ENCODE data around the gene PTH2R. TPM values are rescaled to one million over a fixed set of nuclear protein-coding genes. Genes with fewer than 3 reads are reported as not detected.
"Not testable (repeated sequence)": the region's sequence is repeated elsewhere in the genome, so short reads cannot be mapped to it uniquely, and the experiment has no call there.

The PTH2R gene
- polyA plus RNA-seq, 4 donors: 0.04 TPM; not detected in 3

DNA sequence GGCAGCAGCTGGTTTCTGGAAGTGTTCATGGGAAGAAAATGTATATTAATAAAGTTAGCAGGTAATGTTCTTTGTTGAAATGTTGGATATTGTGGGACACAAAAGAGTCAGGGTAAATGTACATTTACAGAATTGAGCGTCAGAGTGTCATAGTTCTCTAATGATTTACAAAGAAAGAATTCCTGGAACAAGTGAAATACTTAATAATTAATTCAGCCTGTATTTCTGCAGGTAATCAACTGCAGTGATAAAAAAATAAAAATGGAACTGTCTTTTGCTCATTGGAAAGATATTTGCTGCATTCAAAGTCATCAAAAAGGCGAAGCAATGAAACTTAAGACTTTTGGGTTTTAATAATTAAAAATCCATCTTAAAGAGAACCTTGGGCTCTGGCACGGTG lies 27.4 kb upstream of the PTH2R start:
- no peaks in the 10 kb centered on the region for H3K36me3 ChIP-seq (ENCODE audit: control insufficient read depth in 3 of 3, insufficient read depth in 2 of 3, low read depth in 1 of 3, low read length in 3 of 3)
- FAIRE-seq: no peak

DNA sequence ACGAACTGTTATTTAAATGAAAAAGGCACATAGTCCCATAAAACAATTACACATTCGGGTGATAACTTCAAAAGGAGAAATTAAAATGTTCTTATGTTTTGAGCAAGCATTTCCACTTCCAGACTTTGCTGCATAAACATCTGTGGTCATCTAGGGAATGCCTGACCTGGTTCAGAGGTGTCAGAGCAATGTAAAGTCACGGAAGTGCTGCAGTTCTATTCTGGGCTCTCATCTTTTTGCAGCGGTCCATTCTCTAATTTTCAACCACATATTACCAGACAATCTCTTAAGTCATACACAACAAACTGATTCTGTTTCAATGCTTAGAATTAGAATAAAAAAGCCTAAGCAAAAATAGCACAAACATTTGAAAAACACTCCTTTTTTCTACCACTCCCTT lies 22.0 kb upstream of the PTH2R start:
- no peaks in the 10 kb centered on the region for H3K4me1 ChIP-seq (ENCODE audit: control insufficient read depth in 3 of 3, insufficient read depth in 2 of 3, low read depth in 1 of 3, low read length in 2 of 3)
- no peak overlapping the region for H3K4me3 ChIP-seq (ENCODE audit: low read depth in 1 of 3, low read length in 3 of 3)
- no peaks in the 10 kb centered on the region for H3K9me3 ChIP-seq (ENCODE audit: control insufficient read depth in 2 of 2, insufficient read depth in 1 of 2, low read depth in 1 of 2, low read length in 1 of 2)
- H3K36me3 ChIP-seq (ENCODE audit: control insufficient read depth in 3 of 3, insufficient read depth in 2 of 3, low read depth in 1 of 3, low read length in 3 of 3): no peaks in the 10 kb centered on the region
- H3K27ac ChIP-seq (ENCODE audit: low read depth in 1 of 3, low read length in 2 of 3): no peak overlapping the region
- H3K27me3 ChIP-seq (ENCODE audit: control insufficient read depth in 3 of 3, insufficient read depth in 3 of 3, low read length in 3 of 3): no peaks in the 10 kb centered on the region
- DNase-seq (no peak), FAIRE-seq (no peak)
- WGBS, 3 donors: 63 to 75% (median 73%) methylated on average over 4 of the region's 4 CpGs

More for the DNA sequence above, 27.4 kb upstream of the PTH2R start:
- Histone ChIP-seq H3K9me3 (ENCODE audit: control insufficient read depth in 2 of 2, insufficient read depth in 1 of 2, low read depth in 1 of 2, low read length in 1 of 2) (no peaks in the 10 kb centered on the region), H3K4me1 (ENCODE audit: control insufficient read depth in 3 of 3, insufficient read depth in 2 of 3, low read depth in 1 of 3, low read length in 2 of 3) (no peaks in the 10 kb centered on the region), H3K27ac (ENCODE audit: low read depth in 1 of 3, low read length in 2 of 3) (no peak overlapping the region), H3K27me3 (ENCODE audit: control insufficient read depth in 3 of 3, insufficient read depth in 3 of 3, low read length in 3 of 3) (peaks cover 0 to 4% (median 0%) of the 10 kb centered on the region in 3 donors), H3K4me3 (ENCODE audit: low read depth in 1 of 3, low read length in 3 of 3) (no peak overlapping the region)
- WGBS, 3 donors: 79 to 82% (median 80%) methylated on average over 3 of the region's 3 CpGs
- DNase-seq: no peak

DNA sequence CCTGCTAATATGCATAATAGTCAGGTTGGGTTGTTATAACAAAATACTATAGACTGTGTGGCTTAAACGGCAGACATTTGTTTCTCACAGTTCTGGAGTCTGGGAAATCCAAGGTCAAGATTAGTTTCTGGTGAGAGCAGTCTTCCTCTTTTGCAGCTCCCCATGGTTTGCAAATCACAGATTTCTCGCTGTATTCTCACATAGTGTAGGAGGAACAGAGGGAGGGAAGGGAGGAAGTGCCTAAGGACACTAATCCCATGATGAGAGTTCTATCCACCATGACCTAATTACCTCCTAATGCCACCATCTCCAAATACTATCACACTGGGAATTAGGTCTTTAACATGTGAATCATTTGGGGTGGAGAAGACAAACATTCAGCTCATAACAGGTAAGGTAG lies 20.1 kb upstream of the PTH2R start:
- H3K36me3 ChIP-seq (ENCODE audit: control insufficient read depth in 3 of 3, insufficient read depth in 2 of 3, low read depth in 1 of 3, low read length in 3 of 3): no peaks in the 10 kb centered on the region
- no peak for DNase-seq
- H3K4me1 ChIP-seq (ENCODE audit: control insufficient read depth in 3 of 3, insufficient read depth in 2 of 3, low read depth in 1 of 3, low read length in 2 of 3): no peaks in the 10 kb centered on the region
- H3K27ac ChIP-seq (ENCODE audit: low read depth in 1 of 3, low read length in 2 of 3): no peak overlapping the region
- no peaks in the 10 kb centered on the region for H3K27me3 ChIP-seq (ENCODE audit: control insufficient read depth in 3 of 3, insufficient read depth in 3 of 3, low read length in 3 of 3)
- 19 to 36% (median 35%) methylated on average over 2 of the region's 2 CpGs for WGBS, 3 donors
- FAIRE-seq: no peak
- H3K4me3 ChIP-seq (ENCODE audit: low read depth in 1 of 3, low read length in 3 of 3): no peak overlapping the region
- H3K9me3 ChIP-seq (ENCODE audit: control insufficient read depth in 2 of 2, insufficient read depth in 1 of 2, low read depth in 1 of 2, low read length in 1 of 2): peaks cover 0 to 3% of the 10 kb centered on the region in 2 donors

DNA sequence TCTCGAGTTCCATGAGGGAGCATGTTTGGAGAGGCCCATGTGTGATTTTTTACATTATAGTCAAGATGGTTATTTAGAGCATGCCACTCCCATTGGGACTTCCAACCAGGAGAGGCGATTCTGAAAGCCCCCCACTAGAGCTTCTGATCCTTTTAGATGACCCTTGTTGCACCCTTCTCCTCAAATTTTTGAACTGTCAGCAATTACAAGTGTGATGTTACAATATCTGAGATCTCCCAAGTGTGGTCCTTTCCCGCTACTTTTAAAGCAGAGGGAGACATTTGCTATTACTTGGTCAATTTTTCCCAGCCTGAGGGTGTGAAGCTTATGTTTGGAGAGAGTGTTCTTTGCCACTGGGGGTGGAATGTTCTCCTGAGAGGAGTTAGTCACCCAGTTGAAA lies 16.7 kb upstream of the PTH2R start:
- FAIRE-seq: no peak
- Histone ChIP-seq H3K36me3 (ENCODE audit: control insufficient read depth in 3 of 3, insufficient read depth in 2 of 3, low read depth in 1 of 3, low read length in 3 of 3) (no peaks in the 10 kb centered on the region), H3K9me3 (ENCODE audit: control insufficient read depth in 2 of 2, insufficient read depth in 1 of 2, low read depth in 1 of 2, low read length in 1 of 2) (peaks cover 0 to 32% of the 10 kb centered on the region in 2 donors), H3K27me3 (ENCODE audit: control insufficient read depth in 3 of 3, insufficient read depth in 3 of 3, low read length in 3 of 3) (no peaks in the 10 kb centered on the region), H3K4me3 (ENCODE audit: low read depth in 1 of 3, low read length in 3 of 3) (no peak overlapping the region), H3K27ac (ENCODE audit: low read depth in 1 of 3, low read length in 2 of 3) (no peak overlapping the region), H3K4me1 (ENCODE audit: control insufficient read depth in 3 of 3, insufficient read depth in 2 of 3, low read depth in 1 of 3, low read length in 2 of 3) (no peaks in the 10 kb centered on the region)
- no peak for DNase-seq
- WGBS, 3 donors: 69 to 81% (median 76%) methylated on average over 3 of the region's 3 CpGs

DNA sequence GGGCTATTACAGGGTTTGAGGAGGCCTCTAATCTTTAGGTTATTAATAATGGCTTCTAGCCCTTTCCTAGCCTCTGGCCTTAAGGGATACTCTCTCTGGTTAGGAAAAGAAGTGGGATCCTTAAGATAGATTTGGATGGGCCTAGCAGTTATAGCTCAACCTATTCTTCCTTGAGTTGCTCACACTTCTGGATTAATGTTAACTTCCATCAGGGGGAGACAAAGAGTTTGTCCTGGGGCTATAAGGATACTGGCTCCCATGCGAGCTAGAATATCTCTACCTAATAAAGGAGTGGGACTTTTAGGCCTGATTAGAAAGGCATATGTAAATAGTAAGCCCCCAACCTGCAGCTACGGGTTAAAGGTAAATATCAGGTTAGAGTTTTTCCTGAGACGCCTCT lies 14.3 kb upstream of the PTH2R start:
- Histone ChIP-seq H3K4me1 (ENCODE audit: control insufficient read depth in 3 of 3, insufficient read depth in 2 of 3, low read depth in 1 of 3, low read length in 2 of 3) (no peaks in the 10 kb centered on the region), H3K27ac (ENCODE audit: low read depth in 1 of 3, low read length in 2 of 3) (no peak overlapping the region), H3K4me3 (ENCODE audit: low read depth in 1 of 3, low read length in 3 of 3) (no peak overlapping the region), H3K9me3 (ENCODE audit: control insufficient read depth in 2 of 2, insufficient read depth in 1 of 2, low read depth in 1 of 2, low read length in 1 of 2) (peaks cover 0 to 42% of the 10 kb centered on the region in 2 donors), H3K36me3 (ENCODE audit: control insufficient read depth in 3 of 3, insufficient read depth in 2 of 3, low read depth in 1 of 3, low read length in 3 of 3) (no peaks in the 10 kb centered on the region), H3K27me3 (ENCODE audit: control insufficient read depth in 3 of 3, insufficient read depth in 3 of 3, low read length in 3 of 3) (no peaks in the 10 kb centered on the region)
- WGBS, 3 donors: 64 to 79% (median 74%) methylated on average over 3 of the region's 3 CpGs
- FAIRE-seq (no peak), DNase-seq (no peak)

DNA sequence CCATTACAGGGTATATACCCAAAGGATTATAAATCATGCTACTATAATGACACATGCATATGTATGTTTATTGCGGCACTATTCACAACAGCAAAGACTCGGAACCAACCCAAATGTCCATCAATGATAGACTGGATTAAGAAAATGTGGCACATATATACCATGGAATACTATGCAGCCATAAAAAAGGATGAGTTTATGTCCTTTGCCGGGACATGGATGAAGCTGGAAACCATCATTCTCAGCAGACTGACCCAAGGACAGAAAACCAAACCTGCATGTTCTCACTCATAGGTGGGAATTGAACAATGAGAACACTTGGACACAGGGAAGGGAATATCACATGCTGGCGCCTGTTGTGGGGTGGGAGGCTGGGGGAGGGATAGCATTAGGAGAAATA lies 9.8 kb upstream of the PTH2R start:
- 92 to 95% (median 94%) methylated on average over 4 of the region's 4 CpGs for WGBS, 3 donors
- DNase-seq; H3K27me3 ChIP-seq (ENCODE audit: control insufficient read depth in 3 of 3, insufficient read depth in 3 of 3, low read length in 3 of 3); H3K36me3 ChIP-seq (ENCODE audit: control insufficient read depth in 3 of 3, insufficient read depth in 2 of 3, low read depth in 1 of 3, low read length in 3 of 3); H3K4me3 ChIP-seq (ENCODE audit: low read depth in 1 of 3, low read length in 3 of 3); FAIRE-seq; H3K27ac ChIP-seq (ENCODE audit: low read depth in 1 of 3, low read length in 2 of 3); H3K4me1 ChIP-seq (ENCODE audit: control insufficient read depth in 3 of 3, insufficient read depth in 2 of 3, low read depth in 1 of 3, low read length in 2 of 3): not testable (repeated sequence)
- peaks cover 0 to 36% of the 10 kb centered on the region in 2 donors for H3K9me3 ChIP-seq (ENCODE audit: control insufficient read depth in 2 of 2, insufficient read depth in 1 of 2, low read depth in 1 of 2, low read length in 1 of 2)

DNA sequence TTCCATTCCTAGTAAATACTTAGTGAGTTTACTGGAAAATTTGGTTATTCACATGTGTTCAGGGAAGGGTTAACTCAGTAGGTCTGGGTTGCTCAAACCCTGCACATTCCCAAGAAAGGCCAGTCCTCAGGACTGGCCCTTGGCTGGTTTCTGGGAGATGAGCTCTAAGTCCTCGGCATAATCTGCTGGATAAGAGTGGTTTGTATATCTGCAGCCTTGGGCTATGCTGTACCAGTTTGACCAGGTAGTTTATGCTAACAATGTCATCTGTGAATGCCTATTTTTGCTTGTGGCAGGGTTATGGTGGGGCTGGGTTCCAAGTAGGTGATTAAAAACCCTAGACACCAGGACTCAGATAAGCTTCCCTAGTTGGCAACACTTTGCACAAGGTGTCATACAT lies 7.4 kb upstream of the PTH2R start:
- Histone ChIP-seq H3K4me1 (ENCODE audit: control insufficient read depth in 3 of 3, insufficient read depth in 2 of 3, low read depth in 1 of 3, low read length in 2 of 3) (no peaks in the 10 kb centered on the region), H3K9me3 (ENCODE audit: control insufficient read depth in 2 of 2, insufficient read depth in 1 of 2, low read depth in 1 of 2, low read length in 1 of 2) (peaks cover 0 to 17% of the 10 kb centered on the region in 2 donors), H3K36me3 (ENCODE audit: control insufficient read depth in 3 of 3, insufficient read depth in 2 of 3, low read depth in 1 of 3, low read length in 3 of 3) (no peaks in the 10 kb centered on the region), H3K27me3 (ENCODE audit: control insufficient read depth in 3 of 3, insufficient read depth in 3 of 3, low read length in 3 of 3) (peaks cover 0 to 8% (median 0%) of the 10 kb centered on the region in 3 donors), H3K27ac (ENCODE audit: low read depth in 1 of 3, low read length in 2 of 3) (no peak overlapping the region), H3K4me3 (ENCODE audit: low read depth in 1 of 3, low read length in 3 of 3) (no peak overlapping the region)
- 25 to 57% (median 33%) methylated on average over 1 of the region's 1 CpG for WGBS, 3 donors
- DNase-seq (no peak), FAIRE-seq (no peak)

DNA sequence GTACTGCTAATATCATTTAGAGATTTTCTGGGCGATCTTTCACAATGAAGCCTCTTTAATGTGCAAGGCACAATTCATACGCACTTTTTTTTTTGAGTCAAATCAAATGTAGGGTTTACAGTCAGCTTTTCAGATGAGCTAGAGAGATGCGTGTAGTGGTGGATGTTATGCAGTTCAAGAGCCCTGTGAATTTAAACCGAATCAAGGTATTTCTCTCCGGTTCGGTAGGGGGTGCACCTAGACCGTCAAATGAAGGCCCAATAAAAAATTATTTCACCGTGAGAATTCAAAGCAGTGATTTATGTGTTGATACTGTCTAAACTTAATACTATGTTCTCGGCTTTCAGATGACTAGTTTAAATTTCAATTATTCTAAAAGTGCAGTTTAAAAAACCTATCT lies 1.1 kb downstream of the PTH2R start:
- peak; percentile 11 to 12 for DNase-seq
- no peak for FAIRE-seq
- Histone ChIP-seq H3K9me3 (ENCODE audit: control insufficient read depth in 2 of 2, insufficient read depth in 1 of 2, low read depth in 1 of 2, low read length in 1 of 2) (peaks cover 0 to 3% of the 10 kb centered on the region in 2 donors), H3K27me3 (ENCODE audit: control insufficient read depth in 3 of 3, insufficient read depth in 3 of 3, low read length in 3 of 3) (peaks cover 5 to 42% (median 17%) of the 10 kb centered on the region in 3 donors), H3K4me3 (ENCODE audit: low read depth in 1 of 3, low read length in 3 of 3) (no peak overlapping the region), H3K36me3 (ENCODE audit: control insufficient read depth in 3 of 3, insufficient read depth in 2 of 3, low read depth in 1 of 3, low read length in 3 of 3) (no peaks in the 10 kb centered on the region), H3K27ac (ENCODE audit: low read depth in 1 of 3, low read length in 2 of 3) (no peak overlapping the region), H3K4me1 (ENCODE audit: control insufficient read depth in 3 of 3, insufficient read depth in 2 of 3, low read depth in 1 of 3, low read length in 2 of 3) (peaks cover 0 to 8% (median 0%) of the 10 kb centered on the region in 3 donors)
- 15 to 23% (median 18%) methylated on average over 9 of the region's 9 CpGs for WGBS, 3 donors

DNA sequence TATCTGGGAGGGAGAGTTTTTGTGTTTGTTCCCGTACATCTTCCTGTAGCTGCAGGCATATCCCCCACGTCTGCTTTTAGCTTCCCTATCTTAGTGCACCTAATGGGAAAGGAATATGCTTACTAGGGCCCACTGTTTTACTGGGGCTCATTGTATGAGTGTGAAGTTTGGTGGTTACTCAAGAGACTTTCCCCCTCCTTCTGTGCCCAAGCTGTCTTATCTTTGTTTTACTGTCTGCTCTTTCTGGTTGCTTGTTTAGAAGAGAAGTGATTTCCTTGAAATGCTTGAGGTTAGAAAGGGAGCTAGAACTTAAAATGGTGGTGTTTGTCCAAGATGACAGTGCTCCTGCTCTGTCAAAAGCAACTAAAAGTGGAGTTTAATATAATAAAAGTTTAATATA lies 7.3 kb downstream of the PTH2R start:
- FAIRE-seq (no peak), DNase-seq (no peak)
- H3K27me3 ChIP-seq (ENCODE audit: control insufficient read depth in 3 of 3, insufficient read depth in 3 of 3, low read length in 3 of 3): no peaks in the 10 kb centered on the region
- H3K27ac ChIP-seq (ENCODE audit: low read depth in 1 of 3, low read length in 2 of 3): no peak overlapping the region
- WGBS, 3 donors: 57 to 81% (median 75%) methylated on average over 2 of the region's 2 CpGs
- no peak overlapping the region for H3K4me3 ChIP-seq (ENCODE audit: low read depth in 1 of 3, low read length in 3 of 3)
- no peaks in the 10 kb centered on the region for H3K36me3 ChIP-seq (ENCODE audit: control insufficient read depth in 3 of 3, insufficient read depth in 2 of 3, low read depth in 1 of 3, low read length in 3 of 3)
- H3K4me1 ChIP-seq (ENCODE audit: control insufficient read depth in 3 of 3, insufficient read depth in 2 of 3, low read depth in 1 of 3, low read length in 2 of 3): no peaks in the 10 kb centered on the region
- H3K9me3 ChIP-seq (ENCODE audit: control insufficient read depth in 2 of 2, insufficient read depth in 1 of 2, low read depth in 1 of 2, low read length in 1 of 2): no peaks in the 10 kb centered on the region

All from small intestine (tissue), 7 donors.